ENCODE data around the gene TIMM13. TPM values are rescaled to one million over a fixed set of nuclear protein-coding genes. Genes with fewer than 3 reads are reported as not detected.

TIMM13 gene
- total RNA-seq, 1 donor from 2014 or later: 22.3 TPM

DNA sequence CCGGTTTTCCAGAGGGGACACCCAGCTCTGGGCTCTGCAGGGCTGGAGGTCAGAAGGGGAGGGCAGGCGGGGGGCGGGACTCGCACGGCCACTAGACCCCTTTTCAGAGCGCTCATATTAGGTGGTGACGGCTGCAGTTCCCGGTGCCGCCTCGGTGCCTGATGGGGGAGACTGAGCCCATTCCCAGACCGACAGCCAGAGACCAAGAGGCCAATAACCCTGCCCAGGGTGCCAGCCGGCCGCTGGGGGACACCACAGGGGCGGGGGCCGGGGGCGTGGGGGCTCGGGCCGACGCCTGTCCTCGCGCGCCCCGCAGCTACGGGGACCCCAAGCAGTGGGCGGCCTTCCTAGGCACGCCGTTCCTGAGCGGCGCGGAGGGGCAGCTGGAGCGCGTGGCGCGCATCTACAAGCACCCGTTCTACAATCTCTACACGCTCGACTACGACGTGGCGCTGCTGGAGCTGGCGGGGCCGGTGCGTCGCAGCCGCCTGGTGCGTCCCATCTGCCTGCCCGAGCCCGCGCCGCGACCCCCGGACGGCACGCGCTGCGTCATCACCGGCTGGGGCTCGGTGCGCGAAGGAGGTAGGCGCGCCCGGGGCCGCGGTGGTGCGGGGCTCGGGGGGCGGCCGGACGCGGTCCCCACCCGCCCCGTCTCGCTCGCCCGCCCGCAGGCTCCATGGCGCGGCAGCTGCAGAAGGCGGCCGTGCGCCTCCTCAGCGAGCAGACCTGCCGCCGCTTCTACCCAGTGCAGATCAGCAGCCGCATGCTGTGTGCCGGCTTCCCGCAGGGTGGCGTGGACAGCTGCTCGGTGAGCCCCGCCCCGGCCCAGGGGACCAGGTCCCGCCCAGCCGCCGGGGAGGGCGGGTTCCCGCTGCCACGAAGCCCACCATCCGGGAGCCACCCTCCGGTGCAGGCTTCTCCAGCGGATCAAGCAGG lies 2.4 kb downstream of the TIMM13 start:
- Histone ChIP-seq H3K36me3 (no peaks in the 10 kb centered on the region), H3K4me2 (peak overlapping the region; percentile 82), H3K27me3 (no peaks in the 10 kb centered on the region), H3K4me3 (peak overlapping the region; percentile 52), H3F3A (ENCODE audit: low read depth) (peaks cover 36% of the 10 kb centered on the region), H2AFZ (replicated peaks) (no peak overlapping the region), H3K4me1 (peaks cover 18% of the 10 kb centered on the region), H3K9ac (no peak overlapping the region), H3K79me2 (ENCODE audit: low read depth) (peaks cover 25% of the 10 kb centered on the region), H4K20me1 (ENCODE audit: low read depth) (peaks cover 41% of the 10 kb centered on the region), H3K27ac (no peak overlapping the region), H3K9me3 (ENCODE audit: low read depth) (no peaks in the 10 kb centered on the region)
- Mint-ChIP-seq H3K36me3 (peaks cover 2% of the 10 kb centered on the region), H3K27ac (no peak overlapping the region), H3K4me3 (peak overlapping the region; percentile 70), H3K27me3 (ENCODE audit: insufficient read depth, low read depth) (peaks cover 18% of the 10 kb centered on the region), H3K4me1 (peaks cover 11% of the 10 kb centered on the region), H3K9me3 (no peaks in the 10 kb centered on the region)
- peak; percentile 85 for DNase-seq (ENCODE audit: low spot score)
- no peak for TF ChIP-seq EZH2phosphoT487 (IDR thresholded peaks at IDR 0.05)
- peak; percentile 49 for TF ChIP-seq CTCF (IDR thresholded peaks at IDR 0.05)

GRCh38 chr19:2423915-2424685 lies 3.3 kb downstream of the TIMM13 start:
- Mint-ChIP-seq H3K4me1 (peaks cover 9% of the 10 kb centered on the region), H3K4me3 (no peak overlapping the region), H3K36me3 (no peaks in the 10 kb centered on the region), H3K27ac (no peak overlapping the region), H3K9me3 (no peaks in the 10 kb centered on the region), H3K27me3 (ENCODE audit: insufficient read depth, low read depth) (peaks cover 18% of the 10 kb centered on the region)
- peak overlapping the region; percentile 82 for H3K4me2 ChIP-seq
- peaks cover 18% of the 10 kb centered on the region for H3K4me1 ChIP-seq
- no peaks in the 10 kb centered on the region for H3K36me3 ChIP-seq
- no peak for DNase-seq (ENCODE audit: low spot score)
- H3K27ac ChIP-seq: no peak overlapping the region
- H3K4me3 ChIP-seq: peak overlapping the region; percentile 52
- peaks cover 41% of the 10 kb centered on the region for H4K20me1 ChIP-seq (ENCODE audit: low read depth)
- H3K9ac ChIP-seq: no peak overlapping the region
- H3K9me3 ChIP-seq (ENCODE audit: low read depth): no peaks in the 10 kb centered on the region
- peaks cover 27% of the 10 kb centered on the region for H3F3A ChIP-seq (ENCODE audit: low read depth)
- H2AFZ ChIP-seq (replicated peaks): no peak overlapping the region
- no peak for TF ChIP-seq EZH2phosphoT487 (IDR thresholded peaks at IDR 0.05)
- H3K79me2 ChIP-seq (ENCODE audit: low read depth): peaks cover 25% of the 10 kb centered on the region
- H3K27me3 ChIP-seq: no peaks in the 10 kb centered on the region

GRCh38 chr19:2423071-2423914 lies 4.1 kb downstream of the TIMM13 start:
- Mint-ChIP-seq H3K4me1 (peaks cover 9% of the 10 kb centered on the region), H3K36me3 (no peaks in the 10 kb centered on the region), H3K27me3 (ENCODE audit: insufficient read depth, low read depth) (peaks cover 18% of the 10 kb centered on the region), H3K27ac (no peak overlapping the region), H3K9me3 (no peaks in the 10 kb centered on the region), H3K4me3 (no peak overlapping the region)
- Histone ChIP-seq H3K9me3 (ENCODE audit: low read depth) (no peaks in the 10 kb centered on the region), H2AFZ (replicated peaks) (no peak overlapping the region), H3K4me2 (no peak overlapping the region), H4K20me1 (ENCODE audit: low read depth) (peaks cover 41% of the 10 kb centered on the region), H3K27me3 (no peaks in the 10 kb centered on the region), H3K4me1 (peaks cover 16% of the 10 kb centered on the region), H3K79me2 (ENCODE audit: low read depth) (peaks cover 25% of the 10 kb centered on the region), H3K36me3 (no peaks in the 10 kb centered on the region), H3K4me3 (no peak overlapping the region), H3K27ac (no peak overlapping the region), H3K9ac (no peak overlapping the region), H3F3A (ENCODE audit: low read depth) (peaks cover 19% of the 10 kb centered on the region)
- TF ChIP-seq EZH2 (IDR thresholded peaks at IDR 0.05): no peak
- no peak for TF ChIP-seq CTCF (IDR thresholded peaks at IDR 0.05)
- no peak for TF ChIP-seq EZH2phosphoT487 (IDR thresholded peaks at IDR 0.05)
- no peak for DNase-seq (ENCODE audit: low spot score)
